DOHH2 (cell line): ENCODE results near the gene TMEM252.

ENCODE experiments used
- EZH2phosphoT487 ChIP-seq: fragments of 200-600 bp; sonication (generic); IDR thresholded peaks from 2 replicates; pipeline ENCODE4 v1.6.1; 2017; ENCODE audit warnings: borderline replicate concordance, mild to moderate bottlenecking, antibody characterized with exemption, low read length, moderate library complexity, mixed read lengths
- TF ChIP-seq, protein P1 (sequence below): fragments of 200-600 bp; sonication (generic); IDR thresholded peaks from one replicate; pipeline ENCODE4 v1.5.1; 2014; ENCODE audit warnings: antibody characterized with exemption, mild to moderate bottlenecking, low read depth, low read length; ENCODE audit not compliant: poor library complexity, severe bottlenecking

DNA sequence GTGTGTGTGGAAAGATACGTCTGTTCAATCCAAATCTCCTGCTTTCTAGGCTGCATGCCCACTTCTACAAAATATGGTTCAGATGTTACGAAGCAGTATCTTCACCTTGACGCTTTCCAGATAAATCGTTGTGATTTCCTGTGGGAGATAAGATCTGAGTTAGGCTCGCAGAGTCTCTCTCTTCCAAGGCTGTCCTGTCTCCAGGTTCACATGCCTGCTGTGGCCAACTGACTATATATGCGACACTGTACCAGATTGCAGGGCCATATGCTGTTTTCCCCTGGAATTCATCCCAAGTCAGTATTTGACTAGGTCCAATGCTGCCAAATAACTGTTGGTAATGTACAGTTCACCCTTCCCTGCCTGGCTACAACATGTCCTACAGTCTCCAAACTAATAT is 47.9 kb downstream of the TMEM252 start:
- TF ChIP-seq, protein P1, sequence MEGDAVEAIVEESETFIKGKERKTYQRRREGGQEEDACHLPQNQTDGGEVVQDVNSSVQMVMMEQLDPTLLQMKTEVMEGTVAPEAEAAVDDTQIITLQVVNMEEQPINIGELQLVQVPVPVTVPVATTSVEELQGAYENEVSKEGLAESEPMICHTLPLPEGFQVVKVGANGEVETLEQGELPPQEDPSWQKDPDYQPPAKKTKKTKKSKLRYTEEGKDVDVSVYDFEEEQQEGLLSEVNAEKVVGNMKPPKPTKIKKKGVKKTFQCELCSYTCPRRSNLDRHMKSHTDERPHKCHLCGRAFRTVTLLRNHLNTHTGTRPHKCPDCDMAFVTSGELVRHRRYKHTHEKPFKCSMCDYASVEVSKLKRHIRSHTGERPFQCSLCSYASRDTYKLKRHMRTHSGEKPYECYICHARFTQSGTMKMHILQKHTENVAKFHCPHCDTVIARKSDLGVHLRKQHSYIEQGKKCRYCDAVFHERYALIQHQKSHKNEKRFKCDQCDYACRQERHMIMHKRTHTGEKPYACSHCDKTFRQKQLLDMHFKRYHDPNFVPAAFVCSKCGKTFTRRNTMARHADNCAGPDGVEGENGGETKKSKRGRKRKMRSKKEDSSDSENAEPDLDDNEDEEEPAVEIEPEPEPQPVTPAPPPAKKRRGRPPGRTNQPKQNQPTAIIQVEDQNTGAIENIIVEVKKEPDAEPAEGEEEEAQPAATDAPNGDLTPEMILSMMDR, result no peak
- no peak for TF ChIP-seq EZH2phosphoT487
